ENCODE data around the gene BHLHE41.

DNA sequence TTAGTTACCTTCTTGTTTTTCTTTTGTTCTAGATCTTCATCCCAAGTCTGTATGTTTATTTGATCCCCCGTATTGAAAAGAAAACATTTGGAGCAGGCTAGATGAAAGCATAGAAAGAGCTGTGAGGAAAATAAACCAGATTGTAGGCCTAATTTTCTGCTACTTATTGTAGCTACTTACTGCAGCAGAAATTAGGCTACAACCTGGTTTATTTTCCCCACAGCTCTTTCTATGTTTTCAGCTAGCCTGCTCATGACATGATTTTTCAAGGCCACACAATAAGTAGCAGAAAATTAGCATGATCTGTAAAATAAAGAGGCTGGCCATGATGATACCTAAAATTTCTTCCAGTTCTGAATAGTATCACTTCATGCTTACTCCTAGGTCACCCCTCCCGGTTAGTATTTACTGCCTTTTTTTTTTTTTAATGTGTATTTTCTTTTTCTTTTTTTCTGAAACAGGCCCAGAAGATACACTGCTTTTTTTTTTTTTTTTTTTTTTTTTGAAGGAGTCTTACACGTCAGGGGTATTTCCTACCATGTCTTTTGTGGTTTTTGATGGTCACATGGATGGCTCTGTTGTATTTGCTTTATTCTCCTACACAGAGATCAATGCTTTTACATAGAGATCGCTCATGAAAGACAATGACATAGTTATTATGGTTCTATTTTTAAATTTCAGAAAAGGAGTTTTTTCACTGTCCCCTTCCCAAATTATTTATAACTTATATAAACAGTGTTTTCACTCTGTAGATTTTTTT is 32.3 kb downstream of the BHLHE41 start:
- TF ChIP-seq, protein P1, sequence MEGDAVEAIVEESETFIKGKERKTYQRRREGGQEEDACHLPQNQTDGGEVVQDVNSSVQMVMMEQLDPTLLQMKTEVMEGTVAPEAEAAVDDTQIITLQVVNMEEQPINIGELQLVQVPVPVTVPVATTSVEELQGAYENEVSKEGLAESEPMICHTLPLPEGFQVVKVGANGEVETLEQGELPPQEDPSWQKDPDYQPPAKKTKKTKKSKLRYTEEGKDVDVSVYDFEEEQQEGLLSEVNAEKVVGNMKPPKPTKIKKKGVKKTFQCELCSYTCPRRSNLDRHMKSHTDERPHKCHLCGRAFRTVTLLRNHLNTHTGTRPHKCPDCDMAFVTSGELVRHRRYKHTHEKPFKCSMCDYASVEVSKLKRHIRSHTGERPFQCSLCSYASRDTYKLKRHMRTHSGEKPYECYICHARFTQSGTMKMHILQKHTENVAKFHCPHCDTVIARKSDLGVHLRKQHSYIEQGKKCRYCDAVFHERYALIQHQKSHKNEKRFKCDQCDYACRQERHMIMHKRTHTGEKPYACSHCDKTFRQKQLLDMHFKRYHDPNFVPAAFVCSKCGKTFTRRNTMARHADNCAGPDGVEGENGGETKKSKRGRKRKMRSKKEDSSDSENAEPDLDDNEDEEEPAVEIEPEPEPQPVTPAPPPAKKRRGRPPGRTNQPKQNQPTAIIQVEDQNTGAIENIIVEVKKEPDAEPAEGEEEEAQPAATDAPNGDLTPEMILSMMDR (IDR thresholded peaks at IDR 0.05): no peak
- TF ChIP-seq POLR2A (IDR thresholded peaks at IDR 0.05) (no peak), EP300 (IDR thresholded peaks at IDR 0.05) (no peak), POLR2AphosphoS5 (IDR thresholded peaks at IDR 0.05) (no peak)

All from upper lobe of left lung (tissue), 4 donors.